Cardiac septum (tissue), 1 donor: Measurements from ENCODE around the gene ZBTB44. TPM values are rescaled to one million over a fixed set of nuclear protein-coding genes. Genes with fewer than 3 reads are reported as not detected.
"Not testable (repeated sequence)": the region's sequence is repeated elsewhere in the genome, so short reads cannot be mapped to it uniquely, and the experiment has no call there.

Experiments used
- DNase-seq: peaks from one replicate; pipeline ENCODE4 v3.0.0-alpha.2; 2020; ENCODE audit warnings: low spot score
- intact Hi-C: fragments of 100-400 bp; cut with DNase I; formaldehyde crosslinking; loops from one replicate; pipeline ENCODE4 v1.14.0; 2022
- total RNA-seq: library from RNA; stranded (reverse); fragmentation: NEBNext Ultra II Directional; extraction: Animal tissue kit (Norgen Biotek cat#: 25700); gene quantifications from one replicate; pipeline ENCODE4 v1.2.1, GENCODE V29; 2021
- donor health status: DM: no; HTN: no; CAD: no.

Gene ZBTB44
- total RNA-seq, 1 donor from 2014 or later, result 37.0 TPM

DNA sequence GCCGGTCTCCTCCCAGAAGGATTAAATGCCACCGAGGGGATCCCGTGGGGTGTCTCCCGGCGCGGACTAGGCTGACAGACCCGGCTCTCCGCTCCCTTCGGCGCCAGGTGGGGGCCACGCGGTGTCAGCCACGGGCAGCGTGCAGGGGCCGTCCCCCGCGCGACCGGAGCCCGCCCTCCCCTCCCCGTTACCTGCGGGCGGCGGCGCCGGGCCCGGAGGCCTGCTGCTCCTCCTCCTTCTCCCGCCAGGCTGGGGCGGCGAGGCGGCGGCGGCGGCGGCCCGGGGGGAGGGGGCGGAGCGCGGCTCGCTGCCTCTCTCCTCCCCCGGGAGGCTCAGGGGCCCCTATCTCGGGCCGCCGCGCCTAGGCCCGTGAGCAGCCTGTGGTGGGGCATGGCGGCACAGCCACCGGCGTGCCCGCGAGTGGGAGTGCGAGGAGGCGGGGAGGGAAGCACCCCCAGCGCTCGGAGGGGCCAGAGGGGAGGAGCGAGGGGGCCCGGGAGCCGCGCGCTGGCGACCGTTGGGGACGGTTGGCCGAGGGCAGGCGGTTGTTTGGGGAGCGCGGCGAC, 450 bp downstream of the ZBTB44 start:
- intact Hi-C loops, result loop anchor here (5.0 to 10.0 kb wide), 2 partner anchors 88 to 581 kb away; no protein-coding TSS in a partner anchor
- peak; percentile 86 for DNase-seq

DNA sequence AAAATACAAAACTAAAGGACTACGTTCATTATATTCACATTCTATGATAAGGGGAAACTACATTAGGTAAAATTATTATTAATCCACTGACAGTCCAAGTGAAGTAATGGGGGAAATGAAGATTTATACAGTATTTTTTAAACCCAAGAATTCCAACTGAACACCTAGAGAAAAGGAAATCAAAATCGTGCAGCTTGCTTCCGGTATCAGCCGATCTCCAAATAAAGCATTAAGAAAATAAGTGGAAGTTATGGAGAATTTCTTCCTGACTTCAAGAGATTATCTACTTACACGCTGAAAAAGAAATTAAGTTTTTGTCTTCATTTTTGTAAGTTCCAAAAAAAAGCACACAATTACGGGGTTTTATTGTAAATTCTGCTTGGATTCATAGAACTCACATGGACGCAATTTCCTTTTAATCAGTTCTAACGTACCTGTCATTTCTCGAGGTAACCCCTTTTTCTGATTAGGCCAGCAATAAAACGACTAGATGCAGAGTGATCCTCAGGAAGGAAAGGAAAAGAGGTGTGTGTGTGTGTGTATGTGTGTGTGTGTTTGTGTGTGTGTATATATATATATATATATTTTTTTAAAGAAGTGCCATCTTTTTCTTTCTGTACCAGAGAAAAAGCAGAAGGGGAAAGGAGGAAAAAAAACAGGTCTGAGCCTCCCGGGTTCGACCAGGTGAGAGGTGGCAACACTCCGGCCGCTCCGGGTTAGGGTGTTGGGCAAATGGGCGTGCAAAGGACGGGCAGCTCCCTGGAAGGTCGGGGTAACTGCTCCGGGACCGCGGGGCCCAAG, 1.1 kb downstream of the ZBTB44 start:
- DNase-seq, result no peak
- intact Hi-C loops, result loop anchor here (5.0 to 10.0 kb wide), 2 partner anchors 89 to 581 kb away; no protein-coding TSS in a partner anchor

DNA sequence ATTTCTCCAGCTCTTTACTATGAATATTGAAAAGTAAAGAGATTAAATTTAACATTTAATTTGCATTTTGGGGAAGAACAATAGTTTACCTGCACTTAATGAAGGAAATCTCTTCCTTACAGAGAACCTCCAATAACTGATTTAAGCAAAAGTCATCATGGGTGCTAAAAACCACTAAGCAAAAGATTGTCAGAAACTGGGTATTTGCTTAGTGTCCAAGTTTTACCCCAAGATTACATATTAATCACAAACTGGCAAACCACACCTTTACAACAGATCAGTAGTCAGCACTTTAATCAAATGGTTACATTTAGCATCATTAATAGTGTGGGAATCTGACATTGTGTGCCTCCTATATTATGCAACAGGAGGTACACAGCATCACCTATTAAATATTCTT, 2.7 kb downstream of the ZBTB44 start:
- intact Hi-C loops, result loop anchor here (5.0 to 10.0 kb wide), 2 partner anchors 90 to 583 kb away; no protein-coding TSS in a partner anchor
- DNase-seq, result no peak

DNA sequence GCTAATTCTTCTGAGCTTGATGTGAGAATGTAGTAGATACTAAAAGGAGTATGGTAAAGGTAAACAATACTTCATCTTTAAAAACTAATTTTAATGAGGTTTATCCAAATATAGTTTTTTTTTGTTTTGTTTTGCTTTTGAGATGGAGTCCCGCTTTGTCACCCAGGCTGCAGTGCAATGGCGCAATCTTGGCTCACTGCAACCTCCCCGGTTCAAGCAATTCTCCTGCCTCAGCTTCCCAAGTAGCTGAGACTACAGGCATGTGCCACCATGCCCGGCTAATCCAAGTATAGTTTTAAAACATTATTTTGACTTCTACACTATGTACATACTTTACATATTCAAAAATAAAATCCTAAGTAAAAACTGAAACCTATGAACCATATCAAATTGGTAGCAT, 4.1 kb downstream of the ZBTB44 start:
- intact Hi-C loops, result loop anchor here (5.0 to 10.0 kb wide), 2 partner anchors 92 to 584 kb away; no protein-coding TSS in a partner anchor
- no peak for DNase-seq

DNA sequence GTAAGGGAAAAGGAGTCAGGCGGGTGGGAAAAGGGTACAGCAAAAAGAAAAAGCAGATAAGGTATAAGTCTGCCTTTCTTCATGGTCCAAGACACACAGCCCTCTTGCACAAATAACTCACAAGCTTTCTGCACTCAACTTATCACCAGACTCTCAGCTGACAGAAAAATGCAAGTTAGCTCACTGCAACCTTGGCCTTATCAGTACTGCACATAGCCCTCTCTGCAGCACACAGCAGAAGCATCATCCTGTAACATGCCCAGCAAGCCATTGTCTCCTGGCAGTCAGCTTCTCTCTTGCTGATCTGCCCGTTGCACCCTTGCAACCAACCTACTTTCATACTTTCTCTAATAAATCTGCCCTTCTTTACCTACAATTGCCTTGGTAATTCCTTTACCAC, 5.8 kb downstream of the ZBTB44 start:
- DNase-seq, result no peak
- intact Hi-C loops, result no loop called here

DNA sequence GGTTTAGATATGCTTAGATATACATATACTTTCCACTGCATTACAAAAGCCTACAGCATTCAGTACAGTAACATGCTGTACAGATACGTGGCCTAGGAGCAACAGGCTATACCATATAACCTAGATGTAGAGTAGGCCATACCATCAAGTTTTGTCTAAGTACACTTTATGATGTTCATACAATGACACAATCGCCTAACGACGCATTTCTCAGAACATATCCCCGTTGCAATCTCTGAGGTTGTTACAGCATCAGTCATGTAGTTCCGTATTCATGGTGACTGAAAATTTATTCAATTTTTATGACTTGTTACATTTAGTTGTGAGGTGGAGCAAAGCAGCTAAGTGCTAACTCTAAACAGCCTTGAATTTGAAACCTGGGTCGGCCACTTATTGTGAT, 6.7 kb downstream of the ZBTB44 start:
- no peak for DNase-seq
- intact Hi-C loops, result no loop called here

DNA sequence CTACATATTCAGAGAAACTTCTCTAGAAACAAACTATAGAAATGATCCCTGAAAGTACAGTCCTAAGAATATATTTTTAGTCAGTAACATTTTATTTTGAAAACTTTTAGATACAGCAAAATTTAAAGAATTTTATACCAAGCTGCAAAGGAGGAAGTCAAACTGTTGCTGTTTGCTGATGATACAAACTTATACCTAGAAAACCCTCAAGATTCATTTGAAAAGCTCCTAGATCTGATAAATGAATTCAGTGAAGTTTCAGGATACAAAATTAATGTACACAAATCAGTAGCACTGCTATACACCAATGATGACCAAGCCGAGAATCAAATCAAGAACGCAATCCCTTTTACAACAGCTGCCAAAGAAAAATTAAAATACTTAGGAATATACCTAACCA, 10.1 kb downstream of the ZBTB44 start:
- intact Hi-C loops, result no loop called here

DNA sequence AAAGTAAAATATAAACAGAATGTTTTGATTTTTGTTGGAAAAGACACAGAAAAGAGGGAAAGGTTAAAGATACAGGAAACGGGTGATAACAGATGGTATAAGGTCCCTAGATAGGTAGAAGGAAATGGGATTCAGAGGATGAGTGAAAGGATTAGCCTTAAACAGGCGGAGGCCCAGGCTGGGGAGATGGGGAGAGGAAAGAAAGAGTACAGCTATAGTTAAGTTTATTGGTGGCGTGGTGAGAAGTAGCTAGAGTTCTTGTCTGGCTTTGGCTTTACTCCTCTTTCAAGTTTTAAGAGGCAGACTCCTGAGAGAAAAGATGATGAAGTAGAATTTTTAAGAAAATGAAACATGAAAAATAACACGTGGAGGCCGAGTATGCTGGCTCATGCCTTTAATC, 13.7 kb downstream of the ZBTB44 start:
- intact Hi-C loops, result no loop called here
- DNase-seq, result no peak

More for the DNA sequence above, 10.1 kb downstream of the ZBTB44 start:
- DNase-seq, result no peak

DNA sequence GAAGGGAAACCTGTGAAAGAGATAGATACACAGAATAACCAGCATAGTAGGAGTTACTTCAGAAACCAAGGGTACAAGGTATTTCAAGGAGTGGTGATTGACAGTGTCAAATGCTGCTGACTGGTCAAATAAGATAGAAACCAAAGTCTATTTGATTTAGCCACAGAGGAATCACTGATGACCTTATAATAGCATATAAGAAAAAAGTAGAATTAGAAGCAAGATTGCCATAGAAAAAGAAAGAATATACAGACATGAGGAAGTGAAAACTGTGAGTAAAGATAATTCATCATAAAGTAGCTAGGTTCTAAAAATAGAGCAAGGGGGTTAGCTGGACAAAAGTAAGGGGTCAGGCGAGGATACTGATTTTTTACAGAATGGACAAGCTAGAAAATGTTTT, 14.2 kb downstream of the ZBTB44 start:
- no peak for DNase-seq
- intact Hi-C loops, result no loop called here

DNA sequence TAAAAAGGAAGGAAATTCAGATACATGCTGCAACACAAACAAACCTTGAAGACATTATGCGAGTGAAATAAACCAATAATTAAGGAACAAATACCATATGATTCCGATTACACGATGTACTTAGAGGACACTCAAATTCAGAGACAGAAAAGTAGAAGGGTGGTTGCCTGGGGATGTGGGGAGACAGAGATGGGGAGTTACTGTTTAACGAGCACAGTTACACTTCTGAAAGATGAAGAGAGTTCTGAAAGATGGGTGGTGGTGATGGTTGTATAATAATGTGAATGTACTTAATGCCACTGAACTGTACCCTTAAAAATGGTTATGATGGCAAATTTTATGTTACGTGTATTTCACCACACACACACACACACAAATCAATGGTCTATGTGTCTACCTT, 14.7 kb downstream of the ZBTB44 start:
- intact Hi-C loops, result no loop called here
- no peak for DNase-seq

DNA sequence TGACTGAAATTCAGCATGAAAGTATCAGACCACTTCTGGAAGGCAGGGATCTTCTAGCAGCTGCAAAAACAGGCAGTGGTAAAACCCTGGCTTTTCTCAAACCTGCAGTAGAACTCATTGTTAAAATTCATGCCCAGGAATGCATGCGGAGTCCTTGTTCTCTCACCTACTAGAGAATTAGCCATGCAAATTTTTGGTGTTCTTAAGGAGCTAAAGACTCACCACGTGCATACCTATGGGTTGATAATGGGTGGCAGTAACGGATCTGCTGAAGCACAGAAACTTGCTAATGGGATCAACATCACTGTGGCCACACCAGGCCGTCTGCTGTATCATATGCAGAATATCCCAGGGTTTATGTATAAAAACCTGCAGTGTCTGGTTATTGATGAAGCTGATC, 19.1 kb downstream of the ZBTB44 start:
- DNase-seq, result no peak
- intact Hi-C loops, result no loop called here

DNA sequence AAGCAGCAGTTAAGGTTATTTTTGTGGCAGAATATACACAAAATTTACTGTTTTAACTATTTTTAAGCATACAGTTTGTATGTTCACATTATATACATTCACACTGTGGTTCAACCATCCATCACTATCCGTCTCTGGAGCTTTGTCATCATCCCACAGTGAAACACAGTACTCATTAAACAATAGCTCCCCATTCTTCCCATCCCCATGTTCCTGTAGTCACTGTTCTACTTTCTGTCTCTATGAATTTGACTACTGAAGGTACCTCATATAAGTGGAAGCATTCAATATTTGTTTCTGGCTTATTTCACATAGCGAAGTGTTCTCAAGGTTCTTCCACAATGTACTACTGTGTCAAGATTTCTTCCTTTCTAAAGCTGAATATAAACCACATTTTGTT, 32.6 kb downstream of the ZBTB44 start:
- DNase-seq, result no peak
- intact Hi-C loops, result no loop called here

DNA sequence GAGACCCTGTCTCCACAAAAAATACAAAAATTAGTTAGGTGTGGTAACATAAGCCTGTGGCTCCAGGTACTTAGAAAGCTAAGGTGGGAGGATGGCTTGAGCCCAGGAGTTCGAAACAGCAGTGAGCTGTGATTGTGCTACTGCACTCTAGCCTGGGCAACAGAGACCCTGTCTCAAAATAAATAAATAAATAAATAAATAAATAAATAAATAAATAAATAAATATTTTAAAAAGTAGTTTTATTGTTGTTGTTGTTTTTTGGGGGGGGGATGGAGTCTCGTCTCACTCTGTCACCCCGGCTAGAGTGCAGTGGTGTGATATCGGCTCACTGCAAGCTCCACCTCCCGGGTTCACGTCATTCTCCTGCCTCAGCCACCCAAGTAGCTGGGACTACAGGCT, 33.4 kb downstream of the ZBTB44 start:
- intact Hi-C loops, DNase-seq: not testable (repeated sequence)

DNA sequence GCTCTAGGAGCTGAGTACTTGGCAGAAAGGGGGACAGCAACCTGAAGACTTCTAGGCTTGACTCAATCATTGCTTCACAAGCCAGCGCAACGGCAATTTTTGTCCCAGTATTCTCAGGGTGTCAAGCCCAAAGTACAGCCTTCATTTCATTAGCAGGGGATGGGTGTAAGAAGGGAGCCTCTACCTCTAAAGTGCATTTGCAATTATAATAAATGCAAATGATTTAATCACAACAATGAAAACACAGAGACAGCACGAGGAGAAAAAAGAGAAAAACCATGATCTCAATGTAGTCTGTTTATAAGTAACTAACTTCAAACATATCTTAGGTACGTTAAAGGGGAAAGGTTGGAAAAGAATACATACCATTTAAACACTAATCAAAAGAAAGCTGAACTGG, 34.7 kb downstream of the ZBTB44 start:
- DNase-seq, result no peak
- intact Hi-C loops, result no loop called here

DNA sequence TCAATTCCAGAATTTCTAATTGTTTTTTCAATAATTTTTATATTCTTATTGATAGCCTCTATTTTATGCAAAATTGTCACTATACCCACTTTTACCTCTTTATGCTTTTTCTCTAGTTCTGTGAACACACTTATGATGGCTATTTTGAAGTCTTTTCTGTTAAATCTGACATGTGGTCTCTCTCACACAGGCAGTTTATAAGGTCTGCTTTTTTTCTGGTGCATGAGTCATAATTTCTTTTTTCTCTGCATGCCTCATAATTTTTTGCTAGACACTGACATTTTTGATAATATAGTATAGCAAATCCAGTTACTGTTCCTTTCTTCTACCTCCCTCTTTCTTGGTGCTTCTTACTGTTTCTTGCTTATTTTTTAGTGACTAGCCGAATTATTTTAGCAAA, 36.0 kb downstream of the ZBTB44 start:
- DNase-seq, result no peak
- intact Hi-C loops, result no loop called here

DNA sequence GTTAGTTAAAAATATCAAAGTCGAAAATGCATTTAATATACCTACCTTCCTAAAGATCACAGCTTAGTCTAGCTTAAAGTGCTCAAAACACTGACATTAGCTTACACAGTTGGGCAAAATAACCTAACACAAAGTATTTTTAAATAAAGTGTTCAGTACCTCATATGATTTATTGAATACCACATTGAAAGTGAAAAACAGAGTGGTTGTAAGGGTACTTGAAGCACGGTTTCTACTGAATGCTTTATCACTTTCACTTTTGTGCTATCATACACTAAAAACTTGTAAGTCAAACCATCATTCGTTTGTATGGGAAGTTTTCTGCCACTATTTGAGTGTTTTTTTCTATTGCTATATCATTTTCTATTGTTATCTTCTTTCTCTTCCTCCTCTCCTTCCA, 36.6 kb downstream of the ZBTB44 start:
- intact Hi-C loops, result no loop called here
- DNase-seq, result no peak

DNA sequence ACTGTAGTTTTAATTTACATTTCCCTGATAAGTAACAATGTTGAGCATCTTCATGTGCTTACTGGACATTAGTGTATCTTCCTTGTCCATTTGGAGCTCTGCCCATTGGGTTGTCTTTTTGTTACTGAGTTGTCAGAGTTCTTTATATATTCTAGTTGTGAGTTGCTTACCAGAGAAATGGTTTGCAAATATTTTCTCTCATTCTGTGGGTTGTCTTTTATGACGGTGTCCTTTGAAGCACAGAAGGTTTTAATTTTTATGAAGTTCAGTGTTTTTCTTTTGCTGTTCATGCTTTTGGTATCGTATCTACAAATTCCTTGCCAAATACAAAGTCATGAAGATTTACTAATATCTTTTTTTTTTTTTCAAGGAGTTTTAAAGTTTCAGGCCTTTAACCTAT, 42.4 kb downstream of the ZBTB44 start:
- intact Hi-C loops, result no loop called here
- DNase-seq, result no peak

DNA sequence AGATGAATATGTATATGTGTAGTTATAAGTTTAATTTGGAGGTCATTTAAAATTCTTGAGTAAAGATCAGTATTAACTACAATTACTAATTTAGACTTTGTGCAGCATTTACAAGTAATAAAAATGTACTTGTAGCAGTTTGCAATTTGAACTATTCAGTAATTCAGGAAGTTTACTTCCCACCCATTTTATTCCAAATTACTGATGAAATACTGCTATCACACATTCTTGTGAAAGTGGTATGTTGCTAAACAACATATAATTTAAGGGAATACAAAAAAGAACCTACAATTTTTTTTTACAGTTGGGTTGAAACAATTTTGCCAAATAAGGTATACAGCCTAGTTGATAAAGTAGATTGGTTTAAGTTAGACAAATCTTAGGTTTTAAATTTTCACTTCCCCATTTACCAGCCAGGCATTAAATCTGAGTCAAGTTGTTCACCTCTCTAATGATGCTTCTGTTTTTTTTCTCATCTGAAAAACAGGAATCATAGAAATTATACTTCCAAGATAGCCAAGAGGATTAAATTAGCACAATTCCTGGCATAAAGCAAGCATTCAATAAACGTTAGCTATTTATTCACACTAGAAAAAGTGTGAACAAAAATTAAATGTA, 45.3 kb downstream of the ZBTB44 start:
- intact Hi-C loops, result no loop called here
- DNase-seq, result no peak

DNA sequence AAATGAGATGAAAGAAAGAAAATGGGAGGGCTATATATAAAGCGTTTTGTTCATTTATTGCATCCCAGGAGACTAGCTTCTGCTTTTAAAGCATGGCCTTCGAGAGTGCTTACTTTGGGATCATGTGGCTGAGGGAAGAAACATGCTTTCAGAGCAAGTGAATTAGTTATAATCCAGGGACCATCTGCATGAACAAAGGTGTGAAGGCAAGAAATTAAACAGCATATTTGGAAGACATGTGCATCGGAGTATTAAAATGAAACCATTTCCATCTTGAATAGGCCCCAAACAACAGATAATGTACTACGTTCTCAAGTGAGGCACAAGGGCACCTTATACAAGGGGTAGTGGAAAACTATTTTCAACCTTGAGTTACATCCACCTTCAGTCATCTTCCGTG, 51.4 kb downstream of the ZBTB44 start:
- intact Hi-C loops, result no loop called here
- no peak for DNase-seq

DNA sequence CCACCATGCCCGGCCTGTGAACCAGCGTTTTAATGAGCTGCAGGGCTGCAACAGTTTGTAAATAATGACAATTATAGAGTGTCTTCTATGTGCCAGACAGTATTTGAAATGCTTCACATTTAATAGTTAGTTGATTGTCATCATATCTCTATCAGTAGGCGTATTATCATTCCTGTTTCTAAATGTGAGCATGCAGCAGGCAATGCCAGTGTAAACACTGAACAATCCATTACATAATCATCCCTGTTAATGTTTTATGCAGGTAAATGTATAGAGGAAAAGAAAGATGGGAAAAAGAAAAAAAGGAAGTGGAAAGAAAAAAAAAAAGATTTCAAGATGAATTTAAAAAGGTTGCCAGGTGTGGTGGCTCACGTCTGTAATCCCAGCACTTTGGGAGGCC, 52.3 kb downstream of the ZBTB44 start:
- intact Hi-C loops, result no loop called here
- DNase-seq, result no peak

DNA sequence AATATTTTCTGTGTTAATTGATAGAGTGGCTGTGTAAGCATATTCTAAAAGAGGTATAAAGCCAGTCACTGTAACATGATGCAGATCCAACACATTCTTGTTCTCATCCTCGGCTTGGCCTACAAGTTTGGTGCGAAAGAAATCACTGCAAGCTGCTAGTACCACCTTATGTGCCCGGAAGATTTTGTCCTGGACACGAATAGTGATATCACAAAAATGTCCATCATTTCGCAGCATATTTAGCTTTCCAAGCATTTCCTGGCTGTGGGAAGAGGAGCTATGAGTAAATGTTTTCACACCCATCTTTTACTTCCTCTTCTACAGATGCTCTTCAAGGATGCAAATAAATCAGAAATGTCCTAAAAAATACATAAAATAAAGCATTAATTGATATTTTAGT, 53.1 kb downstream of the ZBTB44 start:
- DNase-seq, result no peak
- intact Hi-C loops, result no loop called here
